ENCODE data around the gene SDHAF3.
"Not testable (repeated sequence)": the region's sequence is repeated elsewhere in the genome, so short reads cannot be mapped to it uniquely, and the experiment has no call there.

Gene SDHAF3

DNA sequence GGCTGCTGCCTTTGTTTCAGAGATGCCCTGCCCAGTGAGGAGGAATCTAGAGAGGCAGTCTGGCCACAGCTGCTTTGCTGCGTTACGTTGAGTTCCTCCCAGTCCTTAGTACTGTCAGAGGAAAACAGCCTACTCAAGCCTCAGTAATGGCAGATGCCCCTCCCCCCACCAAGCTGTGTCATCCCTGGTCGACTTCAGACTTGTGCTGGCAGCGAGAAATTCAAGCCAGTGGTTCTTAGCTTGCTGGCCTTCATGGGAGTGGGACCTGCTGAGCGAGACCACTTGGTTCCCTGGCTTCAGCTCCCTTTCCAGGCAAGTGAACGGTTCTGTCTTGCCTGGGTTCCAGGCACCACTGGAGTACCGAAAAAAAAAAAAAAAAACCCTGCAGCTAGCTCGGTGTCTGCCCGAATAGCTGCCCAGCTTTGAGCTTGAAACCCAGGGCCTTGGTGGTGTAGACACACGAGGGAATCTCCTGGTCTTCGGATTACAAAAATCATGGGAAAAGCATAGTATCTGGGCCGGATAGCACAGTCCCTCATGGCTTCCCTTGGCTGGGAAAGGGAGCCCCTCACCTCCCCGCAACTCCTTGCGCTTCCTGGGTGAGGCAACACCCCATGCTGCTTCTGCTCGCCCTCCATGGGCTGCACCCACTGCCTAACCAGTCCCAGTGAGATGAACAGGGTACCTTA is 9.1 kb downstream of the SDHAF3 start:
- DNase-seq = no peak

DNA sequence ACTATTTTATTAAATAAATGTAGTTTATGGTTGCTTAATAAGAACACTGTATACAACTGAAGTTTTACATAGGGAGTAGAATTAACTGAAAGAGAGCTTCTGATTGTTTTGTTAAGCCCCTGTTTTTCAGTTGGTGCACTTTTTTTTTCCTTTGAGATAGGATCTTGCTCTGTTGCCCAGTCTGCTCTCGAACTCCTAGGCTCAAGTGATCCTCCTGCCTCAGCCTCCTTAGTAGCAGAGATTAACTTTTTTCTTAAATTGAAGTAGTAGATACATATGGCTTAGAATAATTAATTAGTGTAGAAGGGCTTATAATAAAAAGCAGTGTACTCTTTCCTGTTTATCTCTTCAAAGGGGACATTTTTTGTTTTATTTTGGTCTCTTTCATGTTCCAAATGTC is 11.2 kb downstream of the SDHAF3 start:
- no peak for DNase-seq

DNA sequence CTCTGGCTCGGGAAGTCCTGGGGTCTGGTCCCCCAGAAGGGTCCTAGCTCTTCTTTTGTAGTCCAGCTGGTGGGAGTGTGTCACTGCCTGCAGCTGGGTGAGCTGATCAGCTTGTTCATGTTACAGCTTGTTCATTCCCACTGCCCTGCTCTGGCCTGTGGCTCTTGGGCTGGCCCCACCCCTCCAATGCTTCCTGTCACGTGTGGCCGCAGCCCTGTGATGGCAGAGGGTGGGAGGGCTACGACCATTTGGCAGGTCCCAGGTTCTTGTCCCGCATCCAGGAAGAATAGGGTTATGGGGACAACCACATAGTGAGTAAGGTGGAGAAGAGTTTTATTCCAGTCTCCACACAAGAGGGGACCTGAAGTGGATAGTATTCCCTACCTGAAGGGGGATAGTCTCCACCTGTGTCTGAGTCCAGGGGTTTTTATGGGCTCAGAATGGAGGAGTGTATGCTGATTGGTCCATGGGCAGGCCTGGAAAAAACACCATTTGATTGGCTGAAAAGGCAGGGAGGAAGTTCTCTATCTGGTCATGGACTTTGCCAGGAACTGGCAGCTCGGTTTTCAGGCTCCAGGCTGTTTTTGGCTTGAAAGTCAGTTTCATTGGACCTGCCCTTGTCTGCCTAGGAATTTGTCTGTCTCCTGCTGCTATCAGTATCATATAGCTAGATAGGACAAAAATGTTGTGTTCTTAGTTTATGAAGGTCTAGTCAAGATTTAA is 13.1 kb downstream of the SDHAF3 start:
- DNase-seq = no peak

DNA sequence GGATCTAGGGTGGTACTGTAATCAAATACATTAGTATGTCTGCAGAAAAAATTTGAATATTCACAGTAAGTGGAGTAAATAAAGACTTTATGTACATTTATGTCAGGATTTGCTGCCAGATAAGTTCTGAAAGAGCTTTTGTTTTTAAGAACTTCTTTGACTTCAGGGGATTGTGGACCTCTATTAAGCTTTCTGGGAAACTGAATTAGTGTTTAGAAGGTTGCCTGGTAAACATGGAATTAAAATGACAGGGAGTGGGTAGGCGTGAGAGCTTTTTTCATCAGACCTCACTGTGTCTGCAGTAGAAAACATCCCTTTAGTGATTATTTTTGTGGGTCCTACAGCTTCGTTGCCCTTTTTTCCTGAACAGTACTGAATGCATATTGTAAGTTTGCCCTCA is 15.7 kb downstream of the SDHAF3 start:
- no peak for DNase-seq

DNA sequence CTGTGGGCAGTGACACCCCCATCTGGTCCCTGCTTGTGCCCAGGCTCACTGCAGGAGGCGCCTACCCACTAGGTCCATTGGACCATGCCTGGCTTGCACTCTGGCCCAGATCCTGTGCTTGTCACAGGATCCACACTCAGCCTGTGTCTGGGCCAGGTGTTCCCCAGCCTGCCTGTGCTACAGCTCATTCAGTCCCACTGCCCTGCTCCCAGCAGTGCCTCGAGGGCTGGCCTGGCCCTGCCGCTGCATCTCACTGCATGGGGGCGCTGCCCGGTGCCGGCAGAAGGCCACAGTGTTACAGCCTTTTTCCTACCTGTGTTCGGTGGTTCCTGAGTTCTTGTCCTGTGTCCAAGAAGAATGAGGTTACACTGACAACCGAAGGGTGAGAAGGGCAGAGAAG is 21.3 kb downstream of the SDHAF3 start:
- no peak for DNase-seq

DNA sequence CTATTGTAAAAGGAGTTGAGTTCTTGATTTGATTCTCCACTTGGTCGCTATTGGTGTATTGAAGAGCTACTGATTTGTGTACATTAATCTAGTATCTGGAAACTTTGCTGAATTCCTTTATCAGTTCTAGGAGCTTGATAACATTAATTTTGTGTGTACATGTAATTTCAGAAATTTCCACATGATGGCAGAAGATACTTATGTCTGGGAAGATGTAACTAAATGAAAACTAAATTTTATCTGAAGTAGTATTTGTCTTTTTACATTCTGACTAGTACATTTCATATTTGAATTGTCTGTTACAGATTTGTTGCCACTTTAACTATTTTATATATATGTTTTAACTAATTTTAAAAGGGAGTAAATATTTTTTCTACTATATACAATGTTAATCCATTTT is 27.6 kb downstream of the SDHAF3 start:
- DNase-seq = no peak

DNA sequence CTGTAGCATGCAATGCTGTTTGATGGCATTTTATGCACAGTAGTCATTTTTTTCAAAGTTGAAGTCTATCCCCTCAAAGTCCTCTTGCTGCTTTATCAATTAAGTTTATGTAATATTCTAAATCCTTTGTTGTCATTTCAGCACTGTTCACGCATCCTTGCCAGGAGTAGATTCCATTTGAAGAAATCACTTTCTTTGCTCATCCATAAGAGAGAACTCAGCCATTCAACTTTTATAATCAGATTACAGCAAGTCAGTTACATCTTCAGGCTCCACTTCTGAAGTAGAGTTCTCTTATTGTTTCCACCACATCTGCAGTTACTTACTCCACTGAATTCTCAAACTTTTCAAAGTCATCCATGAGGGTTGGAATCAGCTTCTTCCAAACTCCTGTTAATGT is 32.3 kb downstream of the SDHAF3 start:
- no peak for DNase-seq

DNA sequence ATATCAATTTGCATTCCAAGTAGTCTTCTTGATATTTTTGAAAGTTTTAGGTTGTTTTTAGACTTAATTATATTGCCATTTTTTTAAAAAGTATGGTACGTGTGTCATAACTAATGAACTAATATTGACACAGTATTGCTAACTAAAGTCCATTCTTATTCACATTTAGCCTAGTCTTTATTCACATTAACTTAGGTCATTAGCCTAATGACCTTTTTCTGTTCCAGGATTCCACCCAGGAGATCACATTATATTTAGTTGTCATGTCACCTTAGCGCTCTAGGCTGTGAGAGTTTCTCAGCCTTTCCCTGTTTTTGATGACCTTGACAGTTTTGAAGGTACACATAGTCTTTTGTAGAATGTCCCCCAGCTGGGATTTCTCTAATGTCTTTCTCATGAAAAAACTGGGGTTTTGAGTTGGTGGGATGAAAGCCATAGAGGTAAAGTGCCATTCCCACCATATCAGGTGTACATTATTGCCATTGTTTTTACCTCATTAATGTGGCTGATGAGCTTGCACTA is 38.5 kb downstream of the SDHAF3 start:
- DNase-seq = no peak

DNA sequence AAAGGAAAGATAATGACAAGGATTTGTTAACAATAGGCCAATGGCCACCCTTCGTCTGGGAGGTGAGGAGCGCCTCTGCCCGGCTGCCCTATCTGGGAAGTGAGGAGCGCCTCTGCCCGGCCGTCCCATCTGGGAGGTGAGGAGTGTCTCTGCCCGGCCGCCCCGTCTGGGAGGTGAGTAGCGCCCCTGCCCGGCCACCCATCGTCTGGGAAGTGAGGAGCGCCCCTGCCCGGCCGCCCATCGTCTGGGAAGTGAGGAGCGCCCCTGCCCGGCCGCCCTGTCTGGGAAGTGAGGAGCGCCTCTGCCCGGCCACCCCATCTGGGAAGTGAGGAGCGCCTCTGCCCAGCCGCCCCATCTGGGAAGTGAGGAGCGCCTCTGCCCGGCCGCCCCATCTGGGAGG is 42.5 kb downstream of the SDHAF3 start:
- not testable (repeated sequence) for DNase-seq

DNA sequence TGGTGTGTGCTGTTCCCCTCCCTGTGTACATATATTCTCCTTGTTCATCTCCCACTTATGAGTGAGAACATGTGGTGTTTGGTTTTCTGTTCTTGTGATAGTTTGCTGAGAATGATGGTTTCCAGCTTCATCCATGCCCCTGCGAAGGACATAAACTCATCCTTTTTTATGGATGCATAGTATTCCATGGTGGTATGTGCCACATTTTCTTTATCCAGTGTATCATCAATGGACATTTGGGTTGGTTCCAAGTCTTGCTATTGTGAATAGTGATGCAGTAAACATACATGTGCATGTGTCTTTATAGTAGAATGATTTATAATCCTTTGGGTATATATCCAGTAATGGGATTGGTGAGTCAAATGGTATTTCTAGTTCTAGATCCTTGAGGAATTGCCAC is 44.1 kb downstream of the SDHAF3 start:
- not testable (repeated sequence) for DNase-seq

DNA sequence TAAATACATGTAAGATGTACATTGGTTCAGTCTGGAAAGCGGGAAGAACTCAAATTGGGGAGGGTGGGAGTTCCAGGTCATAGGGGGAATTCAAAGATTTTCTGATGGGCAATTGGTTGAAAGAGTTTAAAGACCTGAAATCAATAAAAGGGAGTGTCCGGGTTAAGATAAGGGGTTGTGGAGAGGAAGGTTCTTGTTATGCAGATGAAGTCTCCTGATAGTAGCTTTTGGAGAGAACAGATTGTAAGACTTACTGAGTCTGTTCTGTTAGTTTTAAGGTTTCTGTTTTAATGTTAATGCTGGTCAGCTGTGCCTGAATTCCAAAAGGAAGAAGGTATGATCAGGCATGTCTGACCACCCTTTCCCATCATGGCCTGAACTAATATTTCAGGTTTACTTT is 48.8 kb downstream of the SDHAF3 start:
- DNase-seq = no peak

DNA sequence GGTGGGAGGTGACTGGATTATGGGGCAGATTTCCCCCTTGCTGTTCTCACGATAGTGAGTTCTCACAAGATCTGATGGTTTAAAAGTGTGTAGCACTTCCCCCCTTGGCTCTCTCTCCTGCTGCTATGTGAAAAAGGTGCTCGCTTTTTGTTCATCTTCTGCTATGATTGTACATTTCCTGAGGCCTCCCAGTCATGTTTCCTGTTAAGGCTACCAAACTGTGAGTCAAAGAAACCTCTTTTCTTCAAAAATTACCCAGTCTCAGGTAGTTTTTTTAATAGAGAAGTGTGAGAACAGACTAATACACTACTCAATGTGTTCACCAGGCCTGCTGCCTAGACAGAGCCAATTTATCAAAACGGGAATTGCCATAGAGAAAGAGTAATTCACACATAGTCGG is 49.7 kb downstream of the SDHAF3 start:
- no peak for DNase-seq

DNA sequence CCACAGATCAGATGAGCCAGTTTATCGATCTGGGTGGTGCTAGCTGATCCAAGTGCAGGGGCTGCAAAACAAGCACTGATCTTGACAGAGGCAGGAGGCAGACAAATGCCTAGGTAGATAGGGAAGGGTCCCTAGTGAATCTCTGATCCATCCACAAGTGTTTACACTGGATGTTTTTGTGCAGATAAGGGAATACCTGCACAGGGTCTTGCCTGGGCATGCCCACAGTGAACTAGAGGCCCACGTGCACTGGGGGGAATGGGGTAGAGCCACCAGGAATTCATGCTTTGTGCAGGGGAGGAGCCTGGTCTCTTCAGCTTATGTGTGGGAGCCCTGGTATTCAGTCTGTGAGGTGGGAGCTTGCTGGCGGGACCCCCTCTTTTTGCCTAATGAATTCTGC is 50.3 kb downstream of the SDHAF3 start:
- DNase-seq = no peak

DNA sequence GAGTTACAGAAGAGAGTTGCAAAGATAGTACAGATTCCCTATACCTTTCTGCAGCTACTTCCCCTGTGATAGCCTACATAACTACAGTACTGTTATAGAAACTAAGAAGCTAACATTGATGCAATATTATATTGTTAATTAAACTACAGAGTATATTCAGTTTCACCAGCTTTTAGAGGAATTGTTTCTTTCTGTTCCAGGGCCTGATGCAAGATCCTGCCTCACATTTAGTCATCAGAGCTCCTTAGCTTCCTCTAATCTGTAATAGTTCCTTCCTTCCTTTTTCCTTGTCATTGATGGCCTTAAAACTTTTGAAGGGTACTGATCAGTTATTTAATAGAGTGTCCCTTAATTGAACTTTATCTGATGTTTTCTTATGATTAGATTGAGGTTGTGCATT is 56.8 kb downstream of the SDHAF3 start:
- no peak for DNase-seq

DNA sequence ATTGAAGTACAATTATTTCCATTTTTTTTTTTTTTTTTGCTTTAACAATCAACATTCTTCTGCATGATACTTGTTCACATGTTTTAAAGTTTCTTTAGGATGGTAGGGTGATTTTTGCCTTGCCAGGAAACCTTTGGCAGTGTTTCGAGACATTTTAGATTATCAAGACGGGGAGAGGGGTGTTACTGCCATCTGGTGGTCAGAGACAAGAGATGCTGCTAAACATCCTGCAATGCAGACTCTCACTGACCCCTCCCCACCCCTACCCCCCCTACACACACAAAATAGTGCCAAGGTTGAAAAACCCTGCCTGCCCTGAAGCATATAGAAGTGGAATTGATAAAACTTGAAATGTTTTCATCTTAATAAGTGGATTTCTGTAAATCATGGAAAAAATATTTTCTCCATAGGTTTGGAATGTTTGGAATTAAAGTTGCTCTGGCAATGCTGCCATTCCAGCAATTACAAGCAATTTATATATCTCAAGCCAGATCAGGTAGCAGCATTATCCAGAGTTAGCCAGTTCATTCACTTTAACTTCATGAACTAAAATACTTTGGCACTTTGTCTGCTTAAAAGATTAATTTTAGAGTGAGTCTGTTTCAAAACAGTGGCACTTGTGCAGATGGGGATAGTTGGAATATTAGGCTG is 62.1 kb downstream of the SDHAF3 start:
- peak; percentile 46 for DNase-seq

DNA sequence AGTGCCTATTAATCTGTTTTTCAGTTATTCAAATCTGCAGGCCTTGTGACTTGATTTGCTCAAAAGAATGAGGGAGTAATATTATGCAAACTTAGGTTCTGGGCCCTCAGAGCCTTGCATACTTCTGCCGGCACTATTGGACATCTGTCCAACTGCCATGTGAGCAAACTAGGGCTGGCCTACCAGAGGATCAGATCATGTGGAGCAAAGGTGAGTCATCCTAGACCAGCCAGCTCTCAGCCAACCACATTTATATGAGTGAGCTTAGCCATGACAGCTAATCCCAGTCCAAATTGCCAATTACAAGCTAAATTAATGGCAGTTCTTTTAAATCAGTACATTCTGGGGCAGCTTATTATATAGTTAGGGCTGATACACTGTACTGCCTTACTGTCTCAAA is 69.6 kb downstream of the SDHAF3 start:
- DNase-seq = no peak

DNA sequence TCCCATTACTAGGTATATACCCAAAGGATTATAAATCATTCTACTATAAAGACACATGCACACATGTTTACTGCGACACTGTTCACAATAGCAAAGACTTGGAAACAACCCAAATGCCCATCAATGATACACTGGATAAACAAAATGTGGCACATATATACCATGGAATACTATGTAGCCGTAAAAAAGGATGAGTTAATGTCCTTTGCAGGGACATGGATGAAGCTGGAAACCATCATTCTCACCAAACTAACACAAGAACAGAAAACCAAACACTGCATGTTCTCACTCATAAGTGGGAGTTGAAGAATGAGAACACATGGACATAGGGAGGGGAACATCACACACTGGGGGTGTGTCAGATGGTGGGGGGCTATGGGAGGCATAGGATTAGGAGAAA is 78.7 kb downstream of the SDHAF3 start:
- DNase-seq = not testable (repeated sequence)

DNA sequence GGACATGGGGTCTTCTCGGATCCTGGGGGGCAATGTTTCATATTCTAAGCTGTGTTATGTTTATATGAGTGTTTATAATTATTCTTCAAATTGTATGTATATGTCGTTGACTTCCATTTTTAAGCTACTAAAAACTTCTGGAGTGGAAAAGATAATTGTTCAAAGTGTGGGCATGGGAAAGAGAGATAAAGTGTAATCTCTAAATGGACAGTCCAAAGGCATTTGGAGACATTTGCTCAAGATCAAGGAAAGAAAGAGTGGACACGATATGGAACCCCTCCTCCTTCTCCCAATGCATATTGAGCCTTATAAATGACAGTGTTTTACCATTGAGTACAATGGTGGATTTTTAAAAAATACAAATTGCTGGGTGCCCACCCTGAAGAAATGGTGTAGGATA is 81.1 kb downstream of the SDHAF3 start:
- no peak for DNase-seq

DNA sequence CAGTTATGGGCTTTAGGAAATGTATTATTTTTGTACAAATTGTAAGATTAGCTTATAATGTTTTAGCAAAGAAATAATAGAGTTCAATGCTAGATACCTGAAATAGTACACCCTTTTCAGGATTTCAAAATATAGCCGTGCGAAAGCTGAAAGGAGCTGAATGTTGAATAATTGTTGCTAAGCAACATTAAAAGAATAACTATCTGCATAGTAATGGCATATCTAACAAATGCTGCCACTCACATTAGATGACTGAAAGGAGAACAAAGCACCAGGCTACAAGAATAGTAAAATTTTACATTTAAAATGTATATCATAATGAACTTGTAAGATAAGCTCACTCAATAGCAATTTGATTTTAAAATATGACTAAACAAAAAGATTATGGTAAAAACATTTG is 82.5 kb downstream of the SDHAF3 start:
- no peak for DNase-seq

DNA sequence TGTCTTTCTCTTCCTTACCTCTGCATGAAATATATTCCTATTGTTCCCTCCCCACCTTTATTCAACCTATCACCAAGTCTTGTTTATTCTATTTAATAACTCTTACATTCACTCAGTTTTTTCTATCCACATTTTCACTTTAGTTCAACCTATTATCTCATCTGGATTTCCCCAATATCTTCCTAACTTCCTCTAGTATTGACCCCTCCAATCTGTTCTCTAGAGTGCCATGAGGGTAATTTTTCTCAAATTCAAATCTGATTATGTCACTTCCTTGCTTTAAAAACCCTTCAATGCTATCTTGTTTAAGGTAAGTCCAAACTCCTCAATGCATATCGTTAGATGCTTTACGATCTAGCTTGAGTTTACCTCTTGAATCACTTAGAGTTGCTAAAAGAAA is 86.5 kb downstream of the SDHAF3 start:
- no peak for DNase-seq

DNA sequence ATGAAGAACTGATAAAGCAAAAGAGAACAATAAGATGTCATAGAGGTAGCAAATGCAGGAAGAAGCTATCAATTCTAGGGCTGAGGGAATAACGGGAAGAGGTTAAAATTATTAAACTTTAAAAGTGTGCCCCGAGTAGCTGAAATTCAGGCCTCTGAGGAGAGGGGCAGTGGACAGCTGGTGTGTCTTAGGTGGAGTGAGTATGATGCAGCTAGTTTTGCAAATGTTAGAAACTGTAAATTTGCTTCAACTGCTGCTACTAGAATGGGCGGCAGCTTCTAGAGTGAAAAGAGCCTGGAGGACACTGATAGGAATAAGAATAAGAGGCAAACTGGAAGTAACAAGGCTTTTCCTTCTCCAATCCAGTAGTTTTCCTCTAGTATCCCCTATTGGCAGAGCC is 87.3 kb downstream of the SDHAF3 start:
- no peak for DNase-seq

DNA sequence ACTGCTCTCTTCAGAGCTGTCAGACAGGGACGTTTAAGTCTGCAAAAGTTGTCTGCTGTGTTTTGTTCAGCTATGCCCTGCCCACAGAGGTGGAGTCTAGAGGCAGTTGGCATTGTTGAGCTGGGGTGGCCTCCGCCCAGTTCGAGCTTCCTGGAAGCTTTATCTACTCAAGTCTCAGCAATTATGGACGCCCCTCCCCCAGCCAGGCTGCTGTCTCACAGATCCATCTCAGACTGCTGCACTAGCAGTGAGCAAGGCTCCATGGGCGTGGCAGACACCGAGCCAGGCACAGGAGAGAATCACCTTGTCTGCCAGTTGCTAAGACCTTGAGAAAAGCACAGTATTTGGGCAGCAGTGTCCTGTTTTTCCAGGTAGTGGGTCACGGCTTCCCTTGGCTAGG is 98.1 kb downstream of the SDHAF3 start:
- DNase-seq = no peak

DNA sequence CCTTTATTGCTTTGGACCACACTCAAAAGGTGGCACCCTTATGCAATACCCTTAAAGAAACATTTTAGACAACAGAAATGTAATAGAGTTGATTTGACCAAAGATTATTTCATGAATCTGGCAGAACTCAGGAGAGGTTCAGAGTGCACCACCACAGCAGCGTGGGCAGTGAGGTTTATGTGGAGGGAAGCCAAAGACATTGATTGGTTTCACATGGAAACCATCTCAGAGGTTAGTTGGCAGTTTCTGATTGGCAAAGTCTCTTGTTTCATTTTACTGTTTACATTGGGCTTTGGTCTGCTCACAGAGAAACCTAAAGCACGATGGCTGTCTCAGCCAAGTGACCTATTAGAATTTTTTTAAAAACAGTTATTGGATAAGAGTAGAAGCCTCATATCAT is 101.3 kb downstream of the SDHAF3 start:
- no peak for DNase-seq

DNA sequence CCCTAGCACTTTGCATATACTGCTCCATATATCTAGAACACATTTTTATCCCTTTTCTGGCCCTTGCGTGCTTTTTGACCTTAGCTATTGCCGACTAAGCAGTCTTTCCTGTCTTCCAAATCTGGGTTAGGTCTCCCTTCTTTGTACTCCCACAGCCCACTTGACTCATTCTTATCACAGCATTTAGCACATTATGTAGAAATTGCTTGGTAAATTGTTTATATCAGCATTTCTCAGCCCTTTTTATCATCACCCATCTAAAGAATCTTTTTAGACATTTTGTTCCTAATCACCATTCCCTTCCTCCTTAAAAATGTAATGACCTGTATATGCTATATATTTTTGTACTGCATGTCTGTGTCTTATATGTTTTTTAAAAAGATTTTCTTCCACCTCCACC is 101.7 kb downstream of the SDHAF3 start:
- DNase-seq = no peak
